ENCODE results near the gene ST3GAL3. TPM values are rescaled to one million over a fixed set of nuclear protein-coding genes. Genes with fewer than 3 reads are reported as not detected.

The ST3GAL3 gene
- total RNA-seq (ENCODE audit: unreplicated experiment) = 14.9 TPM
- long read RNA-seq, partial matches to known transcripts = 0 of 7 reads
- long read RNA-seq, other reads (novel, unspliced or antisense) = 1 of 7 reads

GRCh38 chr1:43707190-43708001, at the start of gene ST3GAL3:
TSS of gene ST3GAL3 (plus strand) at chr1:43707536. CDS start at chr1:43736263, 28,727 bp downstream.
- Mint-ChIP-seq H3K4me1 (ENCODE audit: unreplicated experiment) (peaks cover 7% of the 10 kb centered on the region), H3K4me3 (ENCODE audit: unreplicated experiment) (peak within 1 kb of the TSS; percentile 95), H3K27me3 (ENCODE audit: unreplicated experiment) (peaks cover 3% of the 10 kb centered on the region), H3K9me3 (ENCODE audit: unreplicated experiment) (no peaks in the 10 kb centered on the region), H3K36me3 (ENCODE audit: low read depth, unreplicated experiment) (peaks cover 18% of the 10 kb centered on the region), H3K27ac (ENCODE audit: unreplicated experiment) (peak within 1 kb of the TSS; percentile 88)
- no peak for TF ChIP-seq CTCF (IDR thresholded peaks at IDR 0.05; ENCODE audit: unreplicated experiment)
- peak; percentile 92 for DNase-seq (ENCODE audit: low spot score)

GRCh38 chr1:43659212-43660166, 47.8 kb upstream of the ST3GAL3 start:
- Mint-ChIP-seq H3K4me1 (ENCODE audit: unreplicated experiment) (no peaks in the 10 kb centered on the region), H3K9me3 (ENCODE audit: unreplicated experiment) (no peaks in the 10 kb centered on the region), H3K36me3 (ENCODE audit: low read depth, unreplicated experiment) (peaks cover 42% of the 10 kb centered on the region), H3K4me3 (ENCODE audit: unreplicated experiment) (no peak overlapping the region), H3K27me3 (ENCODE audit: unreplicated experiment) (peaks cover 2% of the 10 kb centered on the region), H3K27ac (ENCODE audit: unreplicated experiment) (no peak overlapping the region)
- TF ChIP-seq CTCF (IDR thresholded peaks at IDR 0.05; ENCODE audit: unreplicated experiment) = no peak
- no peak for DNase-seq (ENCODE audit: low spot score)

- Mint-ChIP-seq H3K4me1 (ENCODE audit: unreplicated experiment) (no peaks in the 10 kb centered on the region), H3K9me3 (ENCODE audit: unreplicated experiment) (no peaks in the 10 kb centered on the region), H3K27ac (ENCODE audit: unreplicated experiment) (no peak overlapping the region), H3K36me3 (ENCODE audit: low read depth, unreplicated experiment) (peaks cover 35% of the 10 kb centered on the region), H3K4me3 (ENCODE audit: unreplicated experiment) (peak overlapping the region; percentile 7), H3K27me3 (ENCODE audit: unreplicated experiment) (peaks cover 2% of the 10 kb centered on the region)
- no peak for DNase-seq (ENCODE audit: low spot score)
- no peak for TF ChIP-seq CTCF (IDR thresholded peaks at IDR 0.05; ENCODE audit: unreplicated experiment)
Measured at GRCh38 chr1:43660355-43660754, 47.0 kb upstream of the ST3GAL3 start.

- no peak overlapping the region for H3K4me3 Mint-ChIP-seq (ENCODE audit: unreplicated experiment)
Measured at GRCh38 chr1:43664369-43664768, 43.0 kb upstream of the ST3GAL3 start.

More at GRCh38 chr1:43664369-43664768, 43.0 kb upstream of the ST3GAL3 start:
- H3K27me3 Mint-ChIP-seq (ENCODE audit: unreplicated experiment) = peaks cover 2% of the 10 kb centered on the region
- no peak for DNase-seq (ENCODE audit: low spot score)
- no peaks in the 10 kb centered on the region for H3K9me3 Mint-ChIP-seq (ENCODE audit: unreplicated experiment)
- no peak for TF ChIP-seq CTCF (IDR thresholded peaks at IDR 0.05; ENCODE audit: unreplicated experiment)
- H3K36me3 Mint-ChIP-seq (ENCODE audit: low read depth, unreplicated experiment) = peaks cover 57% of the 10 kb centered on the region
- H3K27ac Mint-ChIP-seq (ENCODE audit: unreplicated experiment) = no peak overlapping the region
- no peaks in the 10 kb centered on the region for H3K4me1 Mint-ChIP-seq (ENCODE audit: unreplicated experiment)

All from endothelial cell (in vitro differentiated cells).